Muscle of arm (tissue), 14 donors: Measurements from ENCODE around the gene ANG. TPM values are rescaled to one million over a fixed set of nuclear protein-coding genes. Genes with fewer than 3 reads are reported as not detected.
"Not testable (repeated sequence)": the region's sequence is repeated elsewhere in the genome, so short reads cannot be mapped to it uniquely, and the experiment has no call there.

Source experiments
- DNase-seq: peaks from one replicate; pipeline ENCODE4 v3.0.0-alpha.2; 2013
- long read RNA-seq, 11 donors: transcript quantifications; one replicate each; lab custom pipeline, GENCODE V29; 2026
- polyA plus RNA-seq, 12 donors: library from polyadenylated mRNA; unstranded; fragments of 120-200 nt; gene quantifications; one replicate each; pipeline ENCODE4 v1.2.1, GENCODE V29; 2013; ENCODE audit not compliant: insufficient read length in 12 of 12

Gene ANG
- polyA plus RNA-seq: 10 to 100 TPM in 1 of 12 donors, 1 to 10 TPM in 10, not detected in 1; 2.2 to 22.8 (median 2.9) TPM
- long read RNA-seq, donor 1, transcript ANG-201 (2 exons, 1,222 nt): major isoform, 59 of 59 reads
- long read RNA-seq, donor 1, partial matches to known transcripts: 0 of 59 reads
- long read RNA-seq, donor 1, other reads (novel, unspliced or antisense): 0 of 59 reads
- long read RNA-seq, donor 2, partial matches to known transcripts: 0 of 1 reads
- long read RNA-seq, donor 2, other reads (novel, unspliced or antisense): 0 of 1 reads
- long read RNA-seq, donor 3: 0 reads
- long read RNA-seq, donor 4, partial matches to known transcripts: 0 of 1 reads
- long read RNA-seq, donor 4, other reads (novel, unspliced or antisense): 0 of 1 reads
- long read RNA-seq, donor 5, partial matches to known transcripts: 0 of 1 reads
- long read RNA-seq, donor 5, other reads (novel, unspliced or antisense): 0 of 1 reads
- long read RNA-seq, donor 6, partial matches to known transcripts: 0 of 1 reads
- long read RNA-seq, donor 6, other reads (novel, unspliced or antisense): 0 of 1 reads
- long read RNA-seq, donor 7: 0 reads
- long read RNA-seq, donor 8, partial matches to known transcripts: 0 of 3 reads
- long read RNA-seq, donor 8, other reads (novel, unspliced or antisense): 0 of 3 reads
- long read RNA-seq, donor 9, partial matches to known transcripts: 0 of 1 reads
- long read RNA-seq, donor 9, other reads (novel, unspliced or antisense): 0 of 1 reads
- long read RNA-seq, donor 10, partial matches to known transcripts: 0 of 3 reads
- long read RNA-seq, donor 10, other reads (novel, unspliced or antisense): 0 of 3 reads
- long read RNA-seq, donor 11, partial matches to known transcripts: 0 of 2 reads
- long read RNA-seq, donor 11, other reads (novel, unspliced or antisense): 0 of 2 reads

- DNase-seq: no peak
Observed at GRCh38 chr14:20688167-20688839, at the start of gene ANG. ANG (plus strand) TSS chr14:20688764; CDS start chr14:20693565, 4,801 bp downstream.

- DNase-seq: no peak
Observed at GRCh38 chr14:20641591-20641990, 47.0 kb upstream of the ANG start, which contains the start of gene OR6S1. OR6S1 (minus strand) TSS chr14:20641691; CDS start chr14:20641691, 0 bp downstream.

- DNase-seq: no peak
Observed at GRCh38 chr14:20642182-20642581, 46.4 kb upstream of the ANG start.

GRCh38 chr14:20642755-20643154 lies 45.8 kb upstream of the ANG start:
- DNase-seq: not testable (repeated sequence)

- DNase-seq: no peak
Observed at GRCh38 chr14:20644520-20644919, 44.0 kb upstream of the ANG start.

GRCh38 chr14:20645481-20645880 lies 43.1 kb upstream of the ANG start:
- no peak for DNase-seq

- no peak for DNase-seq
Observed at GRCh38 chr14:20652996-20653975, 35.3 kb upstream of the ANG start.

GRCh38 chr14:20655851-20656250 lies 32.7 kb upstream of the ANG start:
- no peak for DNase-seq

- no peak for DNase-seq
Observed at GRCh38 chr14:20656274-20656673, 32.3 kb upstream of the ANG start.

GRCh38 chr14:20657216-20658211 lies 31.1 kb upstream of the ANG start:
- no peak for DNase-seq

- no peak for DNase-seq
Observed at GRCh38 chr14:20658246-20658645, 30.3 kb upstream of the ANG start.

- no peak for DNase-seq
Observed at GRCh38 chr14:20659336-20659735, 29.2 kb upstream of the ANG start.

- DNase-seq: no peak
Observed at GRCh38 chr14:20659813-20660395, 28.7 kb upstream of the ANG start.

- no peak for DNase-seq
Observed at GRCh38 chr14:20661197-20661596, 27.4 kb upstream of the ANG start.

GRCh38 chr14:20662968-20663732 lies 25.4 kb upstream of the ANG start:
- DNase-seq: no peak

- not testable (repeated sequence) for DNase-seq
Observed at GRCh38 chr14:20666400-20666961, 22.1 kb upstream of the ANG start.

GRCh38 chr14:20667957-20668356 lies 20.6 kb upstream of the ANG start:
- DNase-seq: no peak

- no peak for DNase-seq
Observed at GRCh38 chr14:20668969-20669368, 19.6 kb upstream of the ANG start.
